ENCODE data around the gene TLR8. TPM values are rescaled to one million over a fixed set of nuclear protein-coding genes. Genes with fewer than 3 reads are reported as not detected.
A peak's percentile ranks its signal among the peaks of the same experiment; 100 is the strongest.
"Not testable (repeated sequence)": the region's sequence is repeated elsewhere in the genome, so short reads cannot be mapped to it uniquely, and the experiment has no call there.

Gene TLR8
- polyA plus RNA-seq, 3 donors from 2014 or later, result 0.04 to 3.6 (median 0.68) TPM

DNA sequence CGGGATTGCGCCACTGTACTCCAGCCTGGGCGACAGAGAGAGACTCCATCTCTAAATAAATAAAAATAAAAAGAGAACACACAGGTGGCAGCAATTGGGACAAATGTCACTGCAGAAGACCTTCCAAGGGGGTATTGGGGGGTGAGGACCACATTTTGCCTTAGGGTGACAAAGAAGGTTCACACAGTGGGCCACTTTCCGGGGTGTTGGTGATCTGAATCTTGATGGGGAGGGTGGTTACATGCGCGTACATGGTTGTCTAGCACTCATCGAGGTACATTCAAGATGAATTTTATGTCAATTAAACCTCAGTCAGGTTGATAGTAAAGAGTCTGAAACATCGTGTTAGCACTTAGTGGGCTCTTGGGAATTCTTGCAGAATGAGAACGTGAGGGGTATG is 48.0 kb downstream of the TLR8 start:
- Mint-ChIP-seq H3K27ac (peak overlapping the region; percentile 98 to 100 (median 99)), H3K4me1 (peaks cover 86 to 93% of the 10 kb centered on the region in 2 donors), H3K27me3 (ENCODE audit: low read depth in 3 of 3) (peaks cover 23 to 29% (median 25%) of the 10 kb centered on the region in 3 donors), H3K9me3 (no peaks in the 10 kb centered on the region), H3K36me3 (no peaks in the 10 kb centered on the region), H3K4me3 (peak overlapping the region; percentile 68 to 82 (median 77))
- peak in 2 of 3 donors; percentile 63 to 65 for DNase-seq

DNA sequence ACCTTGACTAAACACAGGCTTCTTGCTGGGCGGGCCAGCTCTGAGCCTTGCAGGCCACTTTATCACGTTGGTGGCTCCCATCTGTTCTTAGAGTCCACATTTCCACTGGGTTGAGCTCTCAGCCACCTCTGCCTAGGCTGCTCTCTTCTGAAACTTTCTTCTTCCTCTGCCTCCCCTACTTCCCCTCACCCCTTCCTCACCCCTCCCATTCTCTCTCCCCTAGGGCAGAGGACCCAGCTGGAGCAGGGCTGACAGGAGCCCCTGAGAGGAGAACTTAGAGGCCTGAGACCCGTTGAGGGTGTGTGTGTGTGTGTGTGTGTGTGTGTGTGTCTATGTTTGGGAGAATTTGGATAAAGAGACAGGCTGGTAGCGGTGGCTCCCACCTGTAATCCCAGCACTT is 48.6 kb downstream of the TLR8 start:
- peaks cover 21 to 30% (median 26%) of the 10 kb centered on the region in 3 donors for H3K27me3 Mint-ChIP-seq (ENCODE audit: low read depth in 3 of 3)
- no peaks in the 10 kb centered on the region for H3K9me3 Mint-ChIP-seq
- no peaks in the 10 kb centered on the region for H3K36me3 Mint-ChIP-seq
- no peak for DNase-seq
- peaks cover 83 to 93% of the 10 kb centered on the region in 2 donors for H3K4me1 Mint-ChIP-seq
- H3K4me3 Mint-ChIP-seq, result peak overlapping the region; percentile 68 to 82 (median 77)
- H3K27ac Mint-ChIP-seq, result peak overlapping the region; percentile 98 to 100 (median 99)

DNA sequence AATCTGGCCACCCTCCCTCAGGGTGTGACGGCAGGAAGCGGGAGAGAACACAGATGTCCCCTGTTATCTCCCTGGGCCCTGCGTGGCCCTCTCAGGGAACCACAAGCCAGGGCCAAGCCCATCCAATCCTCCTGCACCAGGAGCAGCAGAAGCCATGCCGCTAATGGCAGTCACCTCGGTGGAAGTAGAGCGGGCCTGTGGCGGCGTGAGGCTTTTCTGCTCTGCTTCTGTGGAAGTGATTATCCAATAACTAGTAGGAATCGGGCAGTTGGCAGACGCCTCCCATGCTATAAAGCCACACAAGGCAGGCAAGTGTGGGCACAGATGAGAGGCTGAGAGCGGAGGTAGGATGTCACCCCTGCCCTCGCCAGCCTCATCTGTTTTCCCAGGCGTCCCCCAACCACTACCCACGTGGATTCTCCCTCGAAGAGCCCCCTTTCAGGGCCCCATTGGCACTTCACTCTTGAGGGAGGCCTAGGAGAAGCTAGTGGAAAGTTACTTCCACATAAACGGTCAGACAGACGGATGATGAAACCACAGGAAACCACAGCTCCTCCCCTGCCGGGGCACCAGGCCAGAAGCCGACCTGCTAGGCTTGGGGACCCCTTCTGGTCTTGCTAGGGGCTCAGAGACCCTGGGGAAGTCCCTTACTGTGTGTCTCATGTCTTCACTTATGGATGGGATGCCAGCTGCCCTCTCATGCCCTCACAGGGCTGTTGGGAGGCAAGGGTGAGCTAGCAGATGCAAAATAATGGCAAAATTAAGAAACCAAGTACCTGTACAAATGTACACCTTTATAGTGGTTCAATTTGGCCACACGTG is 49.7 kb downstream of the TLR8 start:
- Mint-ChIP-seq H3K9me3 (no peaks in the 10 kb centered on the region), H3K4me1 (peaks cover 79 to 93% of the 10 kb centered on the region in 2 donors), H3K27ac (peak overlapping the region; percentile 99 to 100 (median 99)), H3K4me3 (peak overlapping the region; percentile 85 to 93 (median 91)), H3K27me3 (ENCODE audit: low read depth in 3 of 3) (peaks cover 15 to 24% (median 17%) of the 10 kb centered on the region in 3 donors), H3K36me3 (no peaks in the 10 kb centered on the region)
- DNase-seq, result peak; percentile 85 to 89 (median 86)

DNA sequence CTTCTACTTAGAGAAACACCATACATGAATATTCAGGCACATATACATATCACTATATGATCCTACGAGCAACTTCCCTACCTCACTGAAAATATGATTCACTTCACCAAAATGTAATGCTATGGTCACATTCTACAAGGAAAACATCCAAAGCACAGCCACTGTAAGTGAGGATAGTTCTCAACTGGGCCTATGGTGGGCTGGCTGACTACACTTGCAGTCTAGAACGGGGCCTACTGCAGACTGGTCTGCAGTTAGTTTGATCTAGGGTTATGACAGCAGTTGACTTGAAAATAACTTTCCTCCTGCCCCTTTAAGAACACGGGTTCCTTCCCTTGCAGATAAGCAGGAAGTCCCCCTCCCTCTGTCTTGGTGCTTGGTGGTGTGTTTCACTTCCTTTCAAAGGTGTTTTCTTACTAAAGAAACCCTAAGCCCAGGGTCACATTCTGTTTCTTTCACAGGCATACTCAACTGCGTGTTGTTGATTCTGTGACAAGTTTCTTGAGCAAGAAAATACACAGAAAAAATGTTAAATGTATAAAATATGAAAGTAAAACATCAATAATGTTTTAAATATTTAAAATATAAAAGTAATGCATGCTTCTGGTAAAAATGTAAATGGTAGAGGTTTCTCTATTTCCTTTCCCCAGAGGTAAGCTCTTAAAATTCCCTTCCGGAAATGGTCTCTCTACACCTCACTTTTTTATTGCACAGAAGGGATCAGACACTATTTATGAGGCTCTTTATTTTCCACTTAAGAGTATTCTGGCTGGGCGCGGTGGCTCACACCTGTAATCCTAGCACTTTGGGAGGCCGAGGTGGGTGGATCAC is 50.5 kb downstream of the TLR8 start:
- DNase-seq, result peak; percentile 84 to 85 (median 84)
- Mint-ChIP-seq H3K27me3 (ENCODE audit: low read depth in 3 of 3) (peaks cover 18 to 24% (median 20%) of the 10 kb centered on the region in 3 donors), H3K4me1 (peaks cover 71 to 93% of the 10 kb centered on the region in 2 donors), H3K27ac (peak overlapping the region; percentile 99 to 100 (median 99)), H3K9me3 (no peaks in the 10 kb centered on the region), H3K36me3 (no peaks in the 10 kb centered on the region), H3K4me3 (peak overlapping the region; percentile 85 to 93 (median 91))

DNA sequence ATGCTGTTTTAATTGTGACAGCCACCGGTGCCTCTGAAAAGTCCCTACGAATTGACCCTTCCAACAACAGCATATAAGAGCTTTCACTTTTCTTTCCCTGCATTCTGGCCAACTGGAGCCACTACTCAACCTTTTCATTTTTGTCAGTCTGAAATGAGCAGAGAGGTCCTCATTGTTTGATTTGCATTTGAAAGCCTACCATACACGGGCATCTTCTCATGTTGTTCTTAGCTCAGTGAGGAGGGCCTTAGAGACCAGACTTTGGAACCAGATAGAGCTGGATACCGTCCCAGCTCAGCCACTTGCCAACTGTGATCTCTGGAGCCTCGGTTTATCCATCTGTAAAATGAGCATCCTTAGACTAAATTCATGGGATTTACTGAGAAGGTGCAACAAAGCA is 51.6 kb downstream of the TLR8 start:
- Mint-ChIP-seq H3K27me3 (ENCODE audit: low read depth in 3 of 3) (peaks cover 18 to 24% (median 20%) of the 10 kb centered on the region in 3 donors), H3K36me3 (no peaks in the 10 kb centered on the region), H3K4me3 (peak overlapping the region; percentile 61 to 93 (median 91)), H3K4me1 (peaks cover 64 to 86% of the 10 kb centered on the region in 2 donors), H3K9me3 (no peaks in the 10 kb centered on the region), H3K27ac (peak overlapping the region; percentile 99 to 100 (median 99))
- DNase-seq, result no peak

DNA sequence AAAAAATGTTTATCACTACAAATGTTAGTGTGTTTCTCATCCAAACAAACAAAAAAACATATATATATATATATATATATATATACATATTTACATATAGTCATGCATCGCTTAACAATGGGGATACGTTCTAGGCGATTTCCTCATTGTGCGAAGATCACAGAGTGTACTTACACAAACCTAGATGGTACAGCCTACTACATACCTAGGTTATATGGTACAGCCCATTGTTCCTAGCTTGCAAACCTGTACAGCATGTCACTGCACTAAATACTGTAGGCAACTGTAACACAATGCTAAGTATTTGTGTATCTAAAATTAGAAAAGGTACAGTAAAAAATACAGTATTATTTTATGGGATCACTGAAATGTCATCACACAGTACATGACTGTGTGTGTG is 52.0 kb downstream of the TLR8 start:
- Mint-ChIP-seq H3K4me1 (peaks cover 60 to 82% of the 10 kb centered on the region in 2 donors), H3K4me3 (peak overlapping the region in 1 of 5 donors; percentile 91), H3K27me3 (ENCODE audit: low read depth in 3 of 3) (peaks cover 17 to 24% (median 20%) of the 10 kb centered on the region in 3 donors), H3K27ac (peak overlapping the region; percentile 99 to 100 (median 99)), H3K9me3 (no peaks in the 10 kb centered on the region), H3K36me3 (no peaks in the 10 kb centered on the region)
- no peak for DNase-seq

DNA sequence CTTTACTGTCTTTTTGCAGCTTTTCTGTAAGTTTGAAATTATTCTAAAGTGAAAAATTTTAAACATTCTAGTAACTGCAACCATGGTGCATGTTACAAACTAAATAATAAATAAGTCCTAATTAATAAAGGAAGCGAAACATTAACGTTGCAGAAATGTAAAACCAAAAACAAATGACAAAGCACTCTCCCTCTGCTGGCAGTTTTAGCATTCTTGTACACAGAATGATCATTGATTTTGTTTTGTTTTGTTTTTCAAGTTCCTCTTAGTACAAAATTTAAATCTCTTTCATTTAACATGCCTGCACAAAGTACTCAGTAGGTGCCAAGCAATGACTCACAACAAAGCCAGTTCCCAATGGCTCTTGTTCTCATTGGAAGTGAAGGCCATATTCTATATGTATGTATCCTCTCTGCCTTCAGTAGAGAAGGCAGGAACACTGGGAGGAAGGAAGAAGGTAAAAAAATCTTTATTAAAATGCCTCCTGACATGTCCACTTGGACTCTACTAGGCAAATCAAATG is 54.8 kb downstream of the TLR8 start:
- no peak for DNase-seq
- no peaks in the 10 kb centered on the region for H3K9me3 Mint-ChIP-seq
- peaks cover 12 to 13% (median 12%) of the 10 kb centered on the region in 3 donors for H3K27me3 Mint-ChIP-seq (ENCODE audit: low read depth in 3 of 3)
- peak overlapping the region in 3 of 5 donors; percentile 23 to 51 (median 44) for H3K4me3 Mint-ChIP-seq
- peaks cover 33 to 62% of the 10 kb centered on the region in 2 donors for H3K4me1 Mint-ChIP-seq
- peak overlapping the region in 5 of 6 donors; percentile 76 to 86 (median 77) for H3K27ac Mint-ChIP-seq
- no peaks in the 10 kb centered on the region for H3K36me3 Mint-ChIP-seq

DNA sequence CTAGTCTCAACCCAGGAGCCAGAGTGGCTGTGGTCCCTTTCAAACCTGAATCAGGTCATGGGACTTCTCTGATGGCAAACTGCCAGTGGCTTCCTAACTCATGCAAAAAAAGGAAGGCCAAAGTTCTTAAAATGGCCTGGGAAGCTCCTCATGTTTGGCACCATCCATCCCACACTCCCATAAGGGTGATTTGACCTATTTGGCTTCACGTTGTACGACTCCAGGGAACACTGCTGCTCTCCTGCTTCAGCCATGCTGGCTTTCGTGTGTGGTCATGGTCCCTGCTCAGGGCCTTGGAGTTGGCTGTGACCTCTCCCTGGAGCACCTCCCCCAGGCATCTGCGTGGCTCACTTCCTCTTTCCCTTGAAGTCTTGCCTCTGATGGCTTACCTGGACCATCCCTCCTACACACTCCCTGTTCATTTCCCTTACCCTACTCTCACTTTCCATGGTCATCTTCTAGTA is 55.7 kb downstream of the TLR8 start:
- H3K9me3 Mint-ChIP-seq, result no peaks in the 10 kb centered on the region
- H3K27ac Mint-ChIP-seq, result peak overlapping the region; percentile 38 to 86 (median 66)
- H3K36me3 Mint-ChIP-seq, result no peaks in the 10 kb centered on the region
- H3K4me3 Mint-ChIP-seq, result peak overlapping the region in 2 of 5 donors; percentile 64 to 68
- DNase-seq, result no peak
- peaks cover 31 to 60% of the 10 kb centered on the region in 2 donors for H3K4me1 Mint-ChIP-seq
- H3K27me3 Mint-ChIP-seq (ENCODE audit: low read depth in 3 of 3), result peaks cover 7 to 9% (median 8%) of the 10 kb centered on the region in 3 donors

DNA sequence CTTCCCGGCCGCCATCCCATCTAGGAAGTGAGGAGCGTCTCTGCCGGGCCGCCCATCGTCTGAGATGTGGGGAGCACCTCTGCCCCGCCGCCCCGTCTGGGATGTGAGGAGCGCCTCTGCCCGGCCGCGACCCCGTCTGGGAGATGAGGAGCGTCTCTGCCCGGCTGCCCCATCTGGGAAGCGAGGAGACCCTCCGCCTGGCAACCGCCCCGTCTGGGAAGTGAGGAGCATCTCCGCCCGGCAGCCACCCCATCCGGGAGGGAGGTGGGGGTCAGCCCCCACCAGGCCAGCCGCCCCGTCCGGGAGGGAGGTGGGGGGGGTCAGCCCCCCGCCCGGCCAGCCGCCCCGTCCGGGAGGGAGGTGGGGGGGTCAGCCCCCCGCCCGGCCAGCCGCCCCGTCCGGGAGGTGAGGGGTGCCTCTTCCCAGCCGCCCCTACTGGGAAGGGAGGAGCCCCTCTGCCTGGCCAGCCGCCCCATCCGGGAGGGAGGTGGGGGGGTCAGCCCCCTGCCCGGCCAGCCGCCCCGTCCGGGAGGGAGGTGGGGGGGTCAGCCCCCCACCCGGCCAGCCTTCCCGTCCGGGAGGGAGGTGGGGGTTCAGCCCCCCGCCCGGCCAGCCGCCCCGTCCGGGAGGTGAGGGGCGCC is 56.9 kb downstream of the TLR8 start:
- not testable (repeated sequence) for H3K27ac Mint-ChIP-seq, H3K36me3 Mint-ChIP-seq, H3K9me3 Mint-ChIP-seq, DNase-seq, H3K4me3 Mint-ChIP-seq
- peaks cover 28 to 57% of the 10 kb centered on the region in 2 donors for H3K4me1 Mint-ChIP-seq
- H3K27me3 Mint-ChIP-seq (ENCODE audit: low read depth in 3 of 3), result peaks cover 5 to 10% (median 6%) of the 10 kb centered on the region in 3 donors

DNA sequence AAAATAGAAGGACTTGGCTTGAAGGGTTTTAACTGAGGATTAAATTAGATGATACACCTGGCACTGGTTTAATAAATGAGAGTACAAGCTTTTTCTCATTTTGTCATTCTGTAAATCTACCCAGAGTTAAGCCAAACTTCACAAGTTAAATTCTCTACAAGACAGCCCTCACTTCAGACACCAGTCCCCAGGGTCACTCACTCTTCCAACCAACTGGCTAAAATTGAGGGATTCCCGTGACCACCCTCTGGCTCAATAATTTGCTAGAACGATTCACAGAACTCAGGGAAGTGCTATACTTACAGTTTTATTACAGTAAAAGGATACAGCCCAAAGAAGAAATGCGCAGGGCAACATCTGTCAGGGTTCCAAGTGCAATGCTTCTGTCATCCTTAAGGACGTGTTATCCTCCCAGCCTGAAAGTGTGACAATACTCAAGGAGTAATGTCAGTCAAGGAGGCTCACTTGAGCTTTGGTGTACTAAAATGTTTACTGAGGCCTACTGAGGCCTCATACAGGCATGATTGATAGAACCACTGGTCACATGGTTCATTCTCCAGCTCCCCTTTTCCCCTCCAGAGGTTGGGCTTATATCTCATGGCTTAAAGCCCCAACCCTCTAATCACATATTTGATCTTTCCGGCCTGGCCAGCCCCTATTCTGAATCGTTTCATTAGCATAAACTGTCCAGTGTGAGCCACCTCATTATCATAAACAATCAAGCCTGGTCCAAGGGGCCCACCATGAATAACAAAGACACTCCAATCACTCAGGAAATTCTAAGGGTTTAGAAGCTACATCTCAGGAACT is 58.9 kb downstream of the TLR8 start:
- H3K4me1 Mint-ChIP-seq, result peaks cover 32 to 60% of the 10 kb centered on the region in 2 donors
- H3K27ac Mint-ChIP-seq, result peak overlapping the region in 3 of 6 donors; percentile 12 to 49 (median 42)
- H3K36me3 Mint-ChIP-seq, result no peaks in the 10 kb centered on the region
- H3K9me3 Mint-ChIP-seq, result no peaks in the 10 kb centered on the region
- no peak for DNase-seq
- peaks cover 2 to 5% (median 5%) of the 10 kb centered on the region in 3 donors for H3K27me3 Mint-ChIP-seq (ENCODE audit: low read depth in 3 of 3)
- H3K4me3 Mint-ChIP-seq, result no peak overlapping the region

DNA sequence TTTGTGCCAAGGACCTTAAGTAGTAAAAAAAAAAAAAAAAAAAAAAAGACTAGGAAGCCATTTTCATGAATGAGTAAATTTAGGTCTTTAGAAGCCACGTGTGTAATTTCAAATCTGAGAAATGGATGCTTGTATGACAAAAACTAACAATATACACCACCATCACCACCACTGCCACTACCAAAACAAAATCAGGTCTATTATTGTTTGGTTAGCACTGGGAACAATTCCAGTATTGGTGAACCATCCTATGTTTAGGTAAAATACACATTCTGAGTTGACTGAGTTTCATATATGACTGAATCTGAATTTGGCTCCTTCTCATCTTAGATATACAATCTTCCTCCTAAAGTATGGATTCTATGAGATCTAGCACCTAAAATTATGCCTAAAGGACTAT is 59.7 kb downstream of the TLR8 start:
- DNase-seq, result no peak
- peak overlapping the region in 1 of 5 donors; percentile 23 for H3K4me3 Mint-ChIP-seq
- H3K36me3 Mint-ChIP-seq, result no peaks in the 10 kb centered on the region
- peaks cover 5 to 6% (median 5%) of the 10 kb centered on the region in 3 donors for H3K27me3 Mint-ChIP-seq (ENCODE audit: low read depth in 3 of 3)
- H3K4me1 Mint-ChIP-seq, result peaks cover 35 to 60% of the 10 kb centered on the region in 2 donors
- H3K27ac Mint-ChIP-seq, result peak overlapping the region in 4 of 6 donors; percentile 21 to 93 (median 72)
- H3K9me3 Mint-ChIP-seq, result no peaks in the 10 kb centered on the region

DNA sequence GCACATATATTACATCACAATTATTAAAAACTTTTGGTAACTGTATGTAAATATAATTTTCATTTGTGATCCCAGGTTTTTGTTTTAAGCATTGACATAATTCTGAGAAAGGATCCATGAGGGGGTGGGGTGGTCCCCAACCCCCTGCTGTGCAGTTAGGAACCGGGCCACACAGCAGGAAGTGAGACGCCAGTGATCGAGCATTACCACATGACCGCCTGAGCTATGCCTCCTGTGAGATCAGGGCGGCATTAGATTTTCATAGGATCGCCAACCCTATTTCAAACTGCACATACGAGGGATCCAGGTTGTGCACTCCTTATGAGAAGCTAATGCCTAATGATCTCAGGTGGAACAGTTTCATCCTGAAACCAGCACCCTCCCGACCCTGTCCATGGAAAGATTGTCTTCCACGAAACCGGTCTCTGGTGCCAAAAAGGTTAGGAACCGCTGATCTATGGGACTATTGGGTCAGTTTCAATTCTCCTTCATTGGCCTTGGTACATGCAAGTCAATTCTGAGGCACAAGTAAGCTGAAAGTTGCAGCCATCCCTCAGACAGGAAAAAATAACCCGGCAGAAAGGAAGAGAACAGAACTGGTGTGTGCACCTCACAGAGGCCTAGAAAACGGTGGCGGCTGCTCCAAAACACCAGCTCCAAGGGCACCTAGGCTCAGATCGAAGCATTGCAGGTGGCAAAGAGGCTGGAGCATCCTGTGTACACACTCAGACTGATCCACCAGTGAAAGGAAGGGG is 61.5 kb downstream of the TLR8 start:
- peaks cover 3 to 5% (median 4%) of the 10 kb centered on the region in 3 donors for H3K27me3 Mint-ChIP-seq (ENCODE audit: low read depth in 3 of 3)
- H3K4me3 Mint-ChIP-seq, result peak overlapping the region; percentile 21 to 73 (median 44)
- no peaks in the 10 kb centered on the region for H3K36me3 Mint-ChIP-seq
- peaks cover 51 to 66% of the 10 kb centered on the region in 2 donors for H3K4me1 Mint-ChIP-seq
- peak overlapping the region; percentile 63 to 93 (median 86) for H3K27ac Mint-ChIP-seq
- no peak for DNase-seq
- H3K9me3 Mint-ChIP-seq, result no peaks in the 10 kb centered on the region
